ENCODE data around the gene OGFOD3. TPM values are rescaled to one million over a fixed set of nuclear protein-coding genes. Genes with fewer than 3 reads are reported as not detected.

Gene OGFOD3
- total RNA-seq, 2 donors from 2014 or later = 24.9 to 27.4 TPM

DNA sequence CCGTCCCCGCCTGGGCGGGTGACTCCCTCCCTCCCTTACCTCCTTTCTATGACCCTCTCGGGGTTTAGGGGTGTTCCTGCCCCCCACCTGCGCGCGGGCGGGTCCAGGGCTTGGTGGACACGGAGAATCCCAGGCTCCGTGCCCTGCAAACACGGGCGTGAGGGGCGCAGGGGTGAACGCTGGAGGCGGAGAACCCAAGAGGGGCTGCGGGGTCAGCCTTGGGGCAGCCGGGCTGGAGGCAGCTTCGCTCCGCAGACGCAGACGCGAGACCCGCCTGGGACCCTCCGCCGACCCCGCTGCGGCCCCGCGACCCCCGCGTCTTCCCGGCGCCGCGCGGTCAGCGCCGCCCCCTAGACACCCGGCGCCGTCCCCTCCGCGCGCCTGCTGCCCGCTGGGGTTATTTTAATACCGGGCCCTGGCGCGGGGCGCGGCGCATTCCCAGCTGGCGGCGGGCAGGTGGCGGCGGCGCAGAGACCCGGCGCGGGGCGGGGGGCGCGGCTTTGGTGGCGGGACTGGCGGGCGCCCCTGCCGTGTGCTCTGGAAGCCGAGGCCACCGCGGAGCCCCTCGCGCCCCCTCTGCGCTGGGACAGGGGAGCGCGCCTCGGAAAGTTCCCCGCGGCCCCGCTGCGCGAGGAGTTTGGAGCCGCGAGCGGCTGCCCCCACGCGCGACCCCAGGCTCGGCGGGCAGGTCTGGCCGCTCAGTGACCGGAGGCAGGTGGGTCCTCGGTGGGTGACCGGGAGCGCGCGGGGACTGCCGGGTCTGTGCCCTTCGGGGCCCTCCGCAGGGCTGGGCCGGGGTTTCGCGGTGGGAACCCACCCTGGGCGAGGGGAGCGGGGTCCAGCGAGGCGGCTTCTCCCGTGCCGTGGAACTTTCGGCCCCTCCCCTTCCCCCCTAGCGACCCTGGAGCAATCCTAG lies 46.8 kb downstream of the OGFOD3 start, which contains the start of gene UTS2R:
Gene UTS2R (plus strand): TSS at position 433 of the 916 bp plus-strand sequence. CDS start 2,560 bp downstream, outside the sequence.
- no peaks in the 10 kb centered on the region for H3K36me3 ChIP-seq
- peak within 1 kb of the TSS; percentile 62 for H3K4me3 ChIP-seq
- no peak for ATAC-seq (ENCODE audit: insufficient number of reproducible peaks, low FRiP score, low read depth)
- no peak for DNase-seq (ENCODE audit: low spot score)
- no peaks in the 10 kb centered on the region for H3K9me3 ChIP-seq
- peaks cover 27% of the 10 kb centered on the region for H3K27me3 ChIP-seq (replicated peaks; ENCODE audit: insufficient read depth)
- TF ChIP-seq, protein P1, sequence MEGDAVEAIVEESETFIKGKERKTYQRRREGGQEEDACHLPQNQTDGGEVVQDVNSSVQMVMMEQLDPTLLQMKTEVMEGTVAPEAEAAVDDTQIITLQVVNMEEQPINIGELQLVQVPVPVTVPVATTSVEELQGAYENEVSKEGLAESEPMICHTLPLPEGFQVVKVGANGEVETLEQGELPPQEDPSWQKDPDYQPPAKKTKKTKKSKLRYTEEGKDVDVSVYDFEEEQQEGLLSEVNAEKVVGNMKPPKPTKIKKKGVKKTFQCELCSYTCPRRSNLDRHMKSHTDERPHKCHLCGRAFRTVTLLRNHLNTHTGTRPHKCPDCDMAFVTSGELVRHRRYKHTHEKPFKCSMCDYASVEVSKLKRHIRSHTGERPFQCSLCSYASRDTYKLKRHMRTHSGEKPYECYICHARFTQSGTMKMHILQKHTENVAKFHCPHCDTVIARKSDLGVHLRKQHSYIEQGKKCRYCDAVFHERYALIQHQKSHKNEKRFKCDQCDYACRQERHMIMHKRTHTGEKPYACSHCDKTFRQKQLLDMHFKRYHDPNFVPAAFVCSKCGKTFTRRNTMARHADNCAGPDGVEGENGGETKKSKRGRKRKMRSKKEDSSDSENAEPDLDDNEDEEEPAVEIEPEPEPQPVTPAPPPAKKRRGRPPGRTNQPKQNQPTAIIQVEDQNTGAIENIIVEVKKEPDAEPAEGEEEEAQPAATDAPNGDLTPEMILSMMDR (IDR thresholded peaks at IDR 0.05) = no peak
- peaks cover 5 to 20% of the 10 kb centered on the region in 2 donors for H3K4me1 ChIP-seq (ENCODE audit: control insufficient read depth in 1 of 2, low read depth in 2 of 2)
- no peak within 1 kb of the TSS for H3K27ac ChIP-seq

DNA sequence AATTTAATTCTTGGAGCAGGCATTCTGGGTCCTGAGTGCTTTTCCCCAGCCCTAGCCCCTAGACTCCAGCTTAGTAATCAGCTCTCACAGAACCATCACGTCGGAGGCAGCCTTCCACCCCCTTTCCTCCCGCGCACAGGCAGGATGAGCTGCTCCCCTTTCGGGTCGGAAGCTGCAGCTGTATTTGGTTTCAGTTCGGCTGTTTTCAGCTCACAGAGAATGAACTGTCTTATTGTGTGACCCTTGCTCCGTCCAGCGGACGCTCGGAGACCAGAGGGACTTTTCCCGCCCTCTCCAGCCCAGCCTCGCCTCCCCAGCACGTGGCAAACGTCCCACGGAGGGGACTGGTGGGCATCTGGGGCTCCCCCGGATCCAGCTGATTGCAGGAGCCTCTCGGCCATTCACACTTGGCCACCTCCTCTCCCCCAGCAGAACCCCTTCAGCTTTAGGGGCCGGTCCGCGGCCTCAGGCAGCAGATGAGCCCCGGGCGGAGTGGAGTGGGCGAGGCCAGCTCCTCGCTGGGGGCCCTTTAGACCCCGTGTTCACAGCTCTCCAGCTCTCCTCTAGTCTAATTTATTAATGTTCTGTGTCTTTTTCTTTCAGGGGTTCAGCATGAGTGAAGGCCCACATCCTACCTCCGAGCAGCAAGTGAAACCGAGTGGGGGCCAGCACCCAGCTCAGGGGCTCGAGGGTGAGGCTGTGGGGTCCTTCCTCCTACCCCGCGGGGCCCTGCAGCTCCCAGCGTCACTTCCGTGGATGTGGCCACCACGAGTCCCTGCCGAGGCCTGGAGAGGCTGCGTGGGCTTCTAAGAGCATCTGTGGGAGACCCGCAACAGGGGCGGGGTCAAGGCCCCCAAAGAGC lies 47.7 kb downstream of the OGFOD3 start:
- H3K9me3 ChIP-seq = no peaks in the 10 kb centered on the region
- TF ChIP-seq, protein P1 (IDR thresholded peaks at IDR 0.05) = no peak
- H3K4me1 ChIP-seq (ENCODE audit: control insufficient read depth in 1 of 2, low read depth in 2 of 2) = peaks cover 5 to 20% of the 10 kb centered on the region in 2 donors
- H3K27ac ChIP-seq = no peak overlapping the region
- ATAC-seq (ENCODE audit: insufficient number of reproducible peaks, low FRiP score, low read depth) (no peak), DNase-seq (ENCODE audit: low spot score) (no peak)
- no peaks in the 10 kb centered on the region for H3K36me3 ChIP-seq
- H3K27me3 ChIP-seq (replicated peaks; ENCODE audit: insufficient read depth) = peaks cover 24% of the 10 kb centered on the region
- H3K4me3 ChIP-seq = peak overlapping the region; percentile 62

DNA sequence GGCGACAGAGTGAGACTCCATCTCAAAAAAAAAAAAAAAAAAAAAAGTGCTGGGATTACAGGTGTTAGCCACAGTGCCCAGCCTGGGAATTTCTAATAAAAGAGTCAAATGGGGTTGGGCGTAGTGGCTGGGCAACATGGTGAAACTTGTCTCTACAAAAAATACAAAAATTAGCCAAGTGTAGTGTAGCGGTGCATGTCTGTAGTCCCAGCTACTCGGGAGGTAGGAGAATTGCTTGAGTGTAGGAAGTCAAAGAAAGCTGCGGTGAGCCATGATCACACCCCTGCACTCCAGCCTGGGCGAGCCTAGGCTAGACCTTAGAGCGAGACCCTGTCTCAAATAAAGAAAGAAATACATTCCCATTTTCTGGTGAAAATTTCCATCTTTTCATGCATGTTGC lies 49.2 kb downstream of the OGFOD3 start:
- ATAC-seq (ENCODE audit: insufficient number of reproducible peaks, low FRiP score, low read depth) = no peak
- TF ChIP-seq, protein P1 (IDR thresholded peaks at IDR 0.05) = no peak

DNA sequence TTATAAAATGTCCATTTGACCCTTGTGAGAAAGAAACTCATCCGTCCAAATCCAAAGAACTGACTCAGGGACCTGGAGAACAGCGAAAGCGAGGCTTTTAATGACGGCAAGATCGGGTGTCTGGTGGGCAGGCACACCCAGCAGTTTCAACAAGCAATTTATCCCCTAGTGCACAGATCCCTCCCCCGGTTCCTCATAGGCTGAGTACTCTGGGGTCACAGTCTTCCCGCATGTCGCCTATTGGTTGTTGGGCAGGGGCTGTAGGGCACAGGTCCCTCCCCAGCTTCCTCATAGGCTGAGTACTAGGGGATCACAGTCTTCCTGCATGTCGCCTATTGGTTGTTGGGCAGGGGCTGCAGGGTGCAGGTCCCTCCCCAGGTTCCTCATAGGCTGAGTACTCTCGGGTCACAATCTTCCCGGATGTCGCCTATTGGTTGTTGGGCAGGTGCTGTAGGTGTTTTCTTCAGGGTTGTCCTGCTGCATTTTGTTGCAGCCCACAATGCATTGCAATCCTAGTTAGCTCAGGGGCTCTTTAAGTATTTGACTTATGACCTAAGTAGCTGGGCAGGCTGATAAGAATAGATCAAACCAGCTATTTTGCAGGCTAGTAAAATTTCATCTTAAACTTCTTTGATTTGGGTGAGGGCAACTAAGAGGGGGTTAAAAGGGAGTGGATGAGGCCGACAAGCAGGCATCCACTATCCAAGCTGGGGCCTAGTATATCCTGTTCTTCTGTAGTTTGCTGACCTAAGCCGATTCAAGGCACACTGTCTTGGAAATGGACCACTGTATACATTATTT lies 50.5 kb downstream of the OGFOD3 start:
- Histone ChIP-seq H3K9me3 (no peaks in the 10 kb centered on the region), H3K4me3 (no peak overlapping the region), H3K36me3 (no peaks in the 10 kb centered on the region), H3K27ac (no peak overlapping the region), H3K27me3 (replicated peaks; ENCODE audit: insufficient read depth) (peaks cover 13% of the 10 kb centered on the region), H3K4me1 (ENCODE audit: control insufficient read depth in 1 of 2, low read depth in 2 of 2) (peaks cover 5 to 20% of the 10 kb centered on the region in 2 donors)
- TF ChIP-seq, protein P1 (IDR thresholded peaks at IDR 0.05) = no peak
- no peak for ATAC-seq (ENCODE audit: insufficient number of reproducible peaks, low FRiP score, low read depth)
- DNase-seq (ENCODE audit: low spot score) = no peak

More for the DNA sequence above, 49.2 kb downstream of the OGFOD3 start:
- Histone ChIP-seq H3K9me3 (no peaks in the 10 kb centered on the region), H3K4me3 (no peak overlapping the region), H3K4me1 (ENCODE audit: control insufficient read depth in 1 of 2, low read depth in 2 of 2) (peaks cover 5 to 20% of the 10 kb centered on the region in 2 donors), H3K27ac (no peak overlapping the region), H3K36me3 (no peaks in the 10 kb centered on the region), H3K27me3 (replicated peaks; ENCODE audit: insufficient read depth) (peaks cover 20% of the 10 kb centered on the region)
- DNase-seq (ENCODE audit: low spot score) = no peak

All from thoracic aorta (tissue), 2 donors.